Measurements from ENCODE around the gene CTNNB1.

Gene CTNNB1

DNA sequence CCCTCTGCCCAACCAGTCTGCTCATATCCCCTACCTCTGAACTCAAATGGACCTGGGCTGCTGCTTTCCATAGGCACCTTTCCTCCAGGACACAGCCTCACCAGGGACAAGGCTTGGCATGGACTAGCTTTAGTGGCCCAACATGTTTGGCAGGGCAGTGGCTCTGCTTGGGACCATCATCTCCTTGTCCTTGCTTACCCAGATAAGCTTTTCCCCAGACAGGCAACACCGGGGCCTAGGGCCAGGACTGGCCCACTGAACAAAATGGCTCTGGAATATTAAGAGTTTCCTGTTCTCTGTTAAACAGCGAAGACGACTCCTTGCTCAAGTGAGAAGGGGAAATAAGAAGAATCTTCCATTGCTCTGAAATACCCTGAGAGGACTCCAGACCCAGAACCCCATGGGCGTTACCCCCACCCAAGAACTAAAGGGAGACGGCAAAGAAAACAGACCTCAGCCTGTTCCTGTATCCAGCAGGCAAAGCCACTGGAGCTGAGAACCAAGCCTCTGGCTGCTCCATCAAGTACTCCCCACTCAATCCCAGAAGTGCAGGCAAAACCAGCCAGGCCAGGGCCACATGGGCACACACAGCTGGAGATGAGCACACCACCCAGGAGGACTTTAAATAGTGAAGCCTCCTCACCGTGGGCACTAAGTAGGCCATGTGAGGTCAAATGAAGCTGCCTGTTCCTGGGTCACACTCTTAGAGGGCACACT is 45.5 kb downstream of the CTNNB1 start:
- DNase-seq (ENCODE audit: low read depth): no peak
- in situ Hi-C loops (cut with HindIII; ENCODE audit: low sequenced_read_pairs): loop anchor here (25.0 kb wide), 1 partner anchor 657 kb away; no protein-coding TSS in a partner anchor
- H3K4me3 ChIP-seq (ENCODE audit: low read depth, low read length): no peak overlapping the region
- TF ChIP-seq, protein P1, sequence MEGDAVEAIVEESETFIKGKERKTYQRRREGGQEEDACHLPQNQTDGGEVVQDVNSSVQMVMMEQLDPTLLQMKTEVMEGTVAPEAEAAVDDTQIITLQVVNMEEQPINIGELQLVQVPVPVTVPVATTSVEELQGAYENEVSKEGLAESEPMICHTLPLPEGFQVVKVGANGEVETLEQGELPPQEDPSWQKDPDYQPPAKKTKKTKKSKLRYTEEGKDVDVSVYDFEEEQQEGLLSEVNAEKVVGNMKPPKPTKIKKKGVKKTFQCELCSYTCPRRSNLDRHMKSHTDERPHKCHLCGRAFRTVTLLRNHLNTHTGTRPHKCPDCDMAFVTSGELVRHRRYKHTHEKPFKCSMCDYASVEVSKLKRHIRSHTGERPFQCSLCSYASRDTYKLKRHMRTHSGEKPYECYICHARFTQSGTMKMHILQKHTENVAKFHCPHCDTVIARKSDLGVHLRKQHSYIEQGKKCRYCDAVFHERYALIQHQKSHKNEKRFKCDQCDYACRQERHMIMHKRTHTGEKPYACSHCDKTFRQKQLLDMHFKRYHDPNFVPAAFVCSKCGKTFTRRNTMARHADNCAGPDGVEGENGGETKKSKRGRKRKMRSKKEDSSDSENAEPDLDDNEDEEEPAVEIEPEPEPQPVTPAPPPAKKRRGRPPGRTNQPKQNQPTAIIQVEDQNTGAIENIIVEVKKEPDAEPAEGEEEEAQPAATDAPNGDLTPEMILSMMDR (IDR thresholded peaks at IDR 0.05; ENCODE audit: low read depth, low read length, missing control alignments): no peak

DNA sequence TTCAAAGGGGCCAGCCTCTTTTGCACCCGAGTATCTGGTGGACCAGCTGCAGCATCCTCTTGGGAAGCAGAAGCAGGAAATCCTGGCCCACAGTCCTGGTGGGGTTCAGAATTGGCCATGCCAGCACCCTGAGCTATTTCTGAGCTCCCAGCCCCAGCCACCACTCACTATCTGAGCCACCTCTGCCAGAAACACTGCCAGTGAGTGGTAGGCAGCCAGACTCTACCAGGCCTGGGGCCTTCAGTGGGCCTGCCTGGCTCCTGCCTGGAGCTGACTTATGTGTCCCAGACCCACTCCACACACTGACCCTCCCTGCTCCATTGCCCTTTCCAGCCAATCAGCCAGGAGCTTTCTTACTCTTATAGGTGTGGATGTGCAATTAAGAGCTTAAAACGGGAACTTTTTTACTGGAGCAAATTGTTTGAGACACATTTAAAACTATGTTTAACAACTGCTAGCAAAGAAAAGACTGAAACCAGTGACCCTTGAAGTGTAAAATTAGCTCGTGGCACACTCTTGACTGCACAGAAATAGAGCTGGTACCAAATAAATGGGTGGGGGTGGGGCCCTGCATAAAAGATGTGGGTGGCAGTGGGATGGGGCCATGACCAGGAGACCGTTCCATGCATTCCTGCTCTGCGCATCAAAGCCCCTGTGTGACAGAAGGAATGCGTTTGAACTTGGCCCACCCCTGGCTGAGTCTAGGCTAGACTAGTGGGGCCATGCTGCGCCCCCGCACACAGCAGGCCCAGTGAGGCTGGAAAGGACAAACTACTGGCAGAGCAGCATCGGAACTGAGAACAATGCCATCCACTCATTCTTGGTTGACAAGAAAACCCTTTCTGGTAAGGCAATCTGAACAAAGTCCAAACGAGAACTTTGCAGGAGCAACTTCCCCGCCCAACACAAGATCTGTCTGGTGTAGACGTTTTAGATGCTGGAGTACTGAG is 48.0 kb downstream of the CTNNB1 start:
- in situ Hi-C loops (cut with HindIII; ENCODE audit: low sequenced_read_pairs): loop anchor here (25.0 kb wide), 1 partner anchor 660 kb away; no protein-coding TSS in a partner anchor
- TF ChIP-seq, protein P1 (IDR thresholded peaks at IDR 0.05; ENCODE audit: low read depth, low read length, missing control alignments): no peak
- no peak overlapping the region for H3K4me3 ChIP-seq (ENCODE audit: low read depth, low read length)
- no peak for DNase-seq (ENCODE audit: low read depth)

GRCh38 chr3:41248525-41248924 is 49.2 kb downstream of the CTNNB1 start:
- H3K4me3 ChIP-seq (ENCODE audit: low read depth, low read length): no peak overlapping the region
- in situ Hi-C loops (cut with HindIII; ENCODE audit: low sequenced_read_pairs): loop anchor here (25.0 kb wide), 1 partner anchor 661 kb away; no protein-coding TSS in a partner anchor
- TF ChIP-seq, protein P1 (IDR thresholded peaks at IDR 0.05; ENCODE audit: low read depth, low read length, missing control alignments): no peak
- no peak for DNase-seq (ENCODE audit: low read depth)

- no peak overlapping the region for H3K4me3 ChIP-seq (ENCODE audit: low read depth, low read length)
- no peak for DNase-seq (ENCODE audit: low read depth)
- TF ChIP-seq, protein P1 (IDR thresholded peaks at IDR 0.05; ENCODE audit: low read depth, low read length, missing control alignments): no peak
- in situ Hi-C loops (cut with HindIII; ENCODE audit: low sequenced_read_pairs): loop anchor here (25.0 kb wide), 1 partner anchor 662 kb away; no protein-coding TSS in a partner anchor
Measured at GRCh38 chr3:41249318-41249717, 50.0 kb downstream of the CTNNB1 start.

- TF ChIP-seq, protein P1 (IDR thresholded peaks at IDR 0.05; ENCODE audit: low read depth, low read length, missing control alignments): no peak
Measured at GRCh38 chr3:41250825-41251224, 51.5 kb downstream of the CTNNB1 start.

GRCh38 chr3:41251593-41251992 is 52.3 kb downstream of the CTNNB1 start:
- H3K4me3 ChIP-seq (ENCODE audit: low read depth, low read length): no peak overlapping the region
- in situ Hi-C loops (cut with HindIII; ENCODE audit: low sequenced_read_pairs): no loop called here
- DNase-seq (ENCODE audit: low read depth): no peak
- TF ChIP-seq, protein P1 (IDR thresholded peaks at IDR 0.05; ENCODE audit: low read depth, low read length, missing control alignments): no peak

More at GRCh38 chr3:41250825-41251224, 51.5 kb downstream of the CTNNB1 start:
- DNase-seq (ENCODE audit: low read depth): no peak
- in situ Hi-C loops (cut with HindIII; ENCODE audit: low sequenced_read_pairs): no loop called here
- H3K4me3 ChIP-seq (ENCODE audit: low read depth, low read length): no peak overlapping the region
